A673 (cell line): ENCODE measurements around the gene VPS52. TPM values are rescaled to one million over a fixed set of nuclear protein-coding genes. Genes with fewer than 3 reads are reported as not detected.
"Not testable (repeated sequence)": the region's sequence is repeated elsewhere in the genome, so short reads cannot be mapped to it uniquely, and the experiment has no call there.

Experiments used
- BruUV-seq: library from RNA; stranded (reverse); fragments of 400-500 nt; replicated peaks from 2 replicates; lab custom pipeline; 2021; lab: Mats Ljungman, UMichigan
- CTCF ChIA-PET: fragments of 300-600 bp; sonication (Branson Sonifier 250); formaldehyde crosslinking; loops from one replicate; lab custom pipeline; 2022; ENCODE audit warnings: antibody characterized with exemption; lab: Charles Lee
- POLR2A ChIA-PET: fragments of 300-600 bp; sonication (Branson Sonifier 250); formaldehyde crosslinking; loops from one replicate; lab custom pipeline; 2022; ENCODE audit warnings: antibody characterized with exemption; ENCODE audit not compliant: low non-redundant PET; lab: Charles Lee
- DNase-seq: peaks from one replicate; pipeline ENCODE4 v3.0.0-alpha.2; 2015; ENCODE audit warnings: low spot score
- H3K27ac ChIP-seq: fragments of 200-600 bp; sonication (generic); 2 replicates; pipeline ENCODE4 v1.5.1; 2016; ENCODE audit warnings: mixed run types, low read depth, mild to moderate bottlenecking, mixed read lengths, antibody characterized with exemption, low read length; ENCODE audit not compliant: poor library complexity, severe bottlenecking
- H3K27me3 ChIP-seq: fragments of 200-600 bp; sonication (generic); replicated peaks from 2 replicates; pipeline ENCODE4 v1.6.1; 2017; ENCODE audit warnings: mixed run types, low read depth, mild to moderate bottlenecking, mixed read lengths, antibody characterized with exemption, low read length; ENCODE audit not compliant: insufficient read depth, poor library complexity
- H3K36me3 ChIP-seq: fragments of 200-600 bp; sonication (generic); 2 replicates; pipeline ENCODE4 v1.6.1; 2016; ENCODE audit warnings: mixed run types, mild to moderate bottlenecking, mixed read lengths, antibody characterized with exemption, low read length; ENCODE audit not compliant: insufficient read depth, poor library complexity, severe bottlenecking
- H3K4me1 ChIP-seq: fragments of 200-600 bp; sonication (generic); 2 replicates; pipeline ENCODE4 v1.6.1; 2017; ENCODE audit warnings: mixed run types, mild to moderate bottlenecking, mixed read lengths, antibody characterized with exemption, low read length; ENCODE audit not compliant: insufficient read depth, poor library complexity, severe bottlenecking
- H3K4me3 ChIP-seq: fragments of 200-600 bp; sonication (generic); 2 replicates; pipeline ENCODE4 v1.5.1; 2016; ENCODE audit warnings: low read depth, mixed run types, mild to moderate bottlenecking, mixed read lengths, low read length; ENCODE audit not compliant: poor library complexity, severe bottlenecking
- H3K9me3 ChIP-seq: fragments of 200-600 bp; sonication (generic); 2 replicates; pipeline ENCODE4 v1.6.1; 2016; ENCODE audit warnings: mixed run types, low read depth, mild to moderate bottlenecking, mixed read lengths, antibody characterized with exemption, low read length; ENCODE audit not compliant: poor library complexity, severe bottlenecking
- EZH2 ChIP-seq: fragments of 200-600 bp; sonication (generic); IDR thresholded peaks from 2 replicates; pipeline ENCODE4 v1.6.1; 2017; ENCODE audit warnings: borderline replicate concordance, low read depth, mild to moderate bottlenecking, mixed read lengths, antibody characterized with exemption, low read length; ENCODE audit not compliant: poor library complexity, severe bottlenecking
- intact Hi-C: fragments of 100-400 bp; cut with micrococcal nuclease; formaldehyde crosslinking; loops from one replicate; pipeline ENCODE4 v1.10.0; 2022; ENCODE audit not compliant: unreplicated experiment
- total RNA-seq: library from RNA; stranded (reverse); gene quantifications from 2 replicates; pipeline ENCODE4 v1.2.3, GENCODE V29; 2021
- TF ChIP-seq, protein P1 (sequence below): fragments of 300-800, 200-600 bp; sonication (generic); conservative IDR thresholded peaks from 2 replicates; pipeline ENCODE4 v1.5.1; 2017; ENCODE audit warnings: low read depth, mild to moderate bottlenecking, antibody characterized with exemption, low read length, moderate library complexity, mixed read lengths

The VPS52 gene
- total RNA-seq, 1 experiment from 2014 or later, result 58.2 TPM

DNA sequence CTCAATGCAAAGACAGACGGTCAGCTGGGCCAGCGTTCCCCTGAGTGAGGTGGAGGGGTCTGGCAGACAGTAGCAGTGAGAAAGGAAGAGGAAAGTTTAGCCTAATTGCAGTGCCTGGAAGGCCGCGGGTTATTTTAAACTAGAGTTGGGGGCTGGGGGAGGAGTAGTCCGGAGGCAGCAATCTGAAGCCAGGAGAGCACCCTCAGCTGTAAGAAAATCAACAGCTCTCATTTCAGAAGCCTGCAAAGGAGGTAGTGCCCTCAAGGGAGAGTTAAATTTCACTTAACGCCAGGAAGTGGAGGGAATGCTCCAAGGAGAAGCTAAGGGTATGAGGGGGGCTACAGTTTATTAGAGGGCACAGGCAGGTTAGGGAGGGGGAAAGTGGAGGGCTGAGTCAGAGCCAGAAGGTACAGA, 36.4 kb downstream of the VPS52 start:
- intact Hi-C loops, result no loop called here
- TF ChIP-seq, protein P1, sequence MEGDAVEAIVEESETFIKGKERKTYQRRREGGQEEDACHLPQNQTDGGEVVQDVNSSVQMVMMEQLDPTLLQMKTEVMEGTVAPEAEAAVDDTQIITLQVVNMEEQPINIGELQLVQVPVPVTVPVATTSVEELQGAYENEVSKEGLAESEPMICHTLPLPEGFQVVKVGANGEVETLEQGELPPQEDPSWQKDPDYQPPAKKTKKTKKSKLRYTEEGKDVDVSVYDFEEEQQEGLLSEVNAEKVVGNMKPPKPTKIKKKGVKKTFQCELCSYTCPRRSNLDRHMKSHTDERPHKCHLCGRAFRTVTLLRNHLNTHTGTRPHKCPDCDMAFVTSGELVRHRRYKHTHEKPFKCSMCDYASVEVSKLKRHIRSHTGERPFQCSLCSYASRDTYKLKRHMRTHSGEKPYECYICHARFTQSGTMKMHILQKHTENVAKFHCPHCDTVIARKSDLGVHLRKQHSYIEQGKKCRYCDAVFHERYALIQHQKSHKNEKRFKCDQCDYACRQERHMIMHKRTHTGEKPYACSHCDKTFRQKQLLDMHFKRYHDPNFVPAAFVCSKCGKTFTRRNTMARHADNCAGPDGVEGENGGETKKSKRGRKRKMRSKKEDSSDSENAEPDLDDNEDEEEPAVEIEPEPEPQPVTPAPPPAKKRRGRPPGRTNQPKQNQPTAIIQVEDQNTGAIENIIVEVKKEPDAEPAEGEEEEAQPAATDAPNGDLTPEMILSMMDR, result no peak
- TF ChIP-seq EZH2, result no peak
- H3K4me1 ChIP-seq, result no peaks in the 10 kb centered on the region
- H3K4me3 ChIP-seq, result no peak overlapping the region
- H3K27me3 ChIP-seq, result no peaks in the 10 kb centered on the region
- no peaks in the 10 kb centered on the region for H3K36me3 ChIP-seq
- DNase-seq, result no peak
- CTCF ChIA-PET, result no interaction called here
- no peak overlapping the region for H3K27ac ChIP-seq
- POLR2A ChIA-PET, result interaction anchor here (0.5 kb wide), 1 partner anchor 21 kb away, joined by 11 read pairs; no protein-coding TSS in a partner anchor
- no peaks in the 10 kb centered on the region for H3K9me3 ChIP-seq
- no TSS peak for BruUV-seq

DNA sequence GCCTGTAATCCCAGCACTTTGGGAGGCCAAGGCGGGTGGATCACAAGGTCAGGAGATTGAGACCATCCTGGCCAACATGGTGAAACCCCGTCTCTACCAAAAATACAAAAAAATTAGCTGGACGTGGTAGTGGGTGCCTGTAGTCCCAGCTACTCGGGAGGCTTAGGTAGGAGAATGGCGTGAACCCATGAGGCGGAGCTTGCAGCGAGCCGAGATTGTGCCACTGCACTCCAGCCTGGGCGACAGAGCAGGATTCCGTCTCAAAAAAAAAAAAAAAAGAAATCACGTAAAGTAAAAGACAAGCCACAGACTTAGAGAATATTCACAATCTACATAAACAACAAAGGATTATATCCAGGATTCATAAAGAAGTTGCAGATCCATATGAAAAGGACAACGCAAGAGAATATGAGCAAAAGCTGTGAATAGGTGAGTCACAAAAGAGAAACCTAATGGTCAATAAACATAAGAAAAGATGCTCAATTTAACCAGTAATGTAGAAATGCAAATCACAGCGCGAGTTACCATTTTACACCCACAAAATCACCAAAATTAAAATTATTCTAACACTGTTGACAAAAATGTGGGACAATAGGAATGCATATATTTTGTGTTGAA, 45.1 kb downstream of the VPS52 start:
- H3K27me3 ChIP-seq, DNase-seq, H3K36me3 ChIP-seq, intact Hi-C loops, H3K9me3 ChIP-seq, H3K4me1 ChIP-seq, BruUV-seq, H3K4me3 ChIP-seq, CTCF ChIA-PET, POLR2A ChIA-PET, H3K27ac ChIP-seq: not testable (repeated sequence)

DNA sequence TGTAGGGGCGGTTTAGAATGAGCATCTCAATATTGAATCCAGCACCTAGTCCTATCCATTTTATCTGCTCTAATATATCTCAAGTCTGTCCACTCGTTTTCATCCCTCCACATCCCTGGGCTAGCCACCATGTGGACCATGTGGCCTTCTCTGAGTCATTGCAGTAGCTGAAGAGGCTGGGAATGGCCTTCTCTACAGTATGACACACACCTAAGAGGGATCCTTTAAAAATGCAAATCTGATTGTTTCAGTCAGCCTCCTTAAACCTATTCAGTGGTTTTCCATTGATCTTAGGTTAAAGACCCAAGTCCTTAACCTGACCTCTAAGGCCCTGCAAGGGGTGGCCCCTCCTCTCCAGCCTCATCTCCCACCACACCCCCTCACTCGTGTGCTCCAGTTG, 54.0 kb downstream of the VPS52 start:
- no peaks in the 10 kb centered on the region for H3K36me3 ChIP-seq
- H3K27me3 ChIP-seq, result no peaks in the 10 kb centered on the region
- peaks cover 6% of the 10 kb centered on the region for H3K4me1 ChIP-seq
- H3K4me3 ChIP-seq, result no peak overlapping the region
- DNase-seq, result no peak
- H3K9me3 ChIP-seq, result no peaks in the 10 kb centered on the region
- TF ChIP-seq, protein P1, result no peak
- no peak for TF ChIP-seq EZH2
- H3K27ac ChIP-seq, result no peak overlapping the region
- intact Hi-C loops, result no loop called here
- no TSS peak for BruUV-seq
- ChIA-PET CTCF (no interaction called here), POLR2A (no interaction called here)

GRCh38 chr6:33217246-33217645, 54.4 kb downstream of the VPS52 start:
- CTCF ChIA-PET, result no interaction called here
- POLR2A ChIA-PET, result no interaction called here
- H3K4me3 ChIP-seq, result no peak overlapping the region
- no peak for DNase-seq
- H3K36me3 ChIP-seq, result no peaks in the 10 kb centered on the region
- no peak for TF ChIP-seq EZH2
- TF ChIP-seq, protein P1, result no peak
- peaks cover 9% of the 10 kb centered on the region for H3K4me1 ChIP-seq
- H3K27ac ChIP-seq, result no peak overlapping the region
- no peaks in the 10 kb centered on the region for H3K27me3 ChIP-seq
- BruUV-seq, result no TSS peak
- intact Hi-C loops, result no loop called here
- H3K9me3 ChIP-seq, result no peaks in the 10 kb centered on the region
